H9 (cell line): Measurements from ENCODE around the gene RBFOX2. TPM values are rescaled to one million over a fixed set of nuclear protein-coding genes. Genes with fewer than 3 reads are reported as not detected.

Experiments
- DNase-seq: peaks from one replicate; pipeline ENCODE4 v3.0.0-alpha.2; 2017
- H2AFZ ChIP-seq: one replicate; pipeline ENCODE4 v1.6.1; 2013; ENCODE audit warnings: mild to moderate bottlenecking, low read length, control low read depth, moderate library complexity
- H2AK5ac ChIP-seq: 2 replicates; pipeline ENCODE4 v1.6.1; 2013; ENCODE audit warnings: low read length, control low read depth, mixed read lengths; ENCODE audit not compliant: insufficient read length
- H2BK120ac ChIP-seq: one replicate; pipeline ENCODE4 v1.6.1; 2013; ENCODE audit warnings: low read depth, mild to moderate bottlenecking, low read length, control low read depth, inconsistent platforms; ENCODE audit not compliant: poor library complexity, severe bottlenecking
- H2BK12ac ChIP-seq: 2 replicates; pipeline ENCODE4 v1.6.1; 2013; ENCODE audit warnings: low read length, control low read depth, mixed read lengths, low read depth; ENCODE audit not compliant: insufficient read length
- H2BK15ac ChIP-seq: 2 replicates; pipeline ENCODE4 v1.6.1; 2013; ENCODE audit warnings: low read depth, low read length, control low read depth
- H2BK20ac ChIP-seq: one replicate; pipeline ENCODE4 v1.6.1; 2013; ENCODE audit warnings: low read depth, mild to moderate bottlenecking, low read length, control low read depth, inconsistent platforms; ENCODE audit not compliant: poor library complexity, severe bottlenecking
- H2BK5ac ChIP-seq: 2 replicates; pipeline ENCODE4 v1.6.1; 2013; ENCODE audit warnings: low read length, control low read depth, mixed read lengths; ENCODE audit not compliant: insufficient read length
- H3K14ac ChIP-seq: 2 replicates; pipeline ENCODE4 v1.6.1; 2013; ENCODE audit warnings: low read length, control low read depth; ENCODE audit not compliant: insufficient read depth
- H3K18ac ChIP-seq: 2 replicates; pipeline ENCODE4 v1.6.1; 2013; ENCODE audit warnings: low read depth, mild to moderate bottlenecking, mixed read lengths, low read length, control low read depth; ENCODE audit not compliant: insufficient read length
- H3K23ac ChIP-seq: 2 replicates; pipeline ENCODE4 v1.6.1; 2013; ENCODE audit warnings: low read length, control low read depth, mixed read lengths, low read depth; ENCODE audit not compliant: insufficient read length
- H3K23me2 ChIP-seq: 2 replicates; pipeline ENCODE4 v1.6.1; 2013; ENCODE audit warnings: low read depth, mild to moderate bottlenecking, mixed read lengths, low read length, control low read depth; ENCODE audit not compliant: insufficient read length, poor library complexity, severe bottlenecking
- H3K27ac ChIP-seq: 2 replicates; pipeline ENCODE4 v1.5.1; 2013; ENCODE audit warnings: low read length, control low read depth, mixed read lengths, low read depth; ENCODE audit not compliant: insufficient read length
- H3K27me3 ChIP-seq: 2 replicates; pipeline ENCODE4 v1.6.1; 2013; ENCODE audit warnings: low read length, control low read depth, inconsistent platforms; ENCODE audit not compliant: insufficient read depth
- H3K4ac ChIP-seq: 2 replicates; pipeline ENCODE4 v1.6.1; 2013; ENCODE audit warnings: low read depth, mild to moderate bottlenecking, control low read depth, inconsistent platforms, low read length, moderate library complexity
- H3K4me1 ChIP-seq: 2 replicates; pipeline ENCODE4 v1.6.1; 2013; ENCODE audit warnings: low read length, control low read depth, inconsistent platforms; ENCODE audit not compliant: insufficient read depth
- H3K4me2 ChIP-seq: 2 replicates; pipeline ENCODE4 v1.6.1; 2013; ENCODE audit warnings: low read length, control low read depth, mixed read lengths; ENCODE audit not compliant: insufficient read length, insufficient read depth
- H3K56ac ChIP-seq: 2 replicates; pipeline ENCODE4 v1.6.1; 2013; ENCODE audit warnings: low read depth, mild to moderate bottlenecking, mixed read lengths, low read length, control low read depth; ENCODE audit not compliant: insufficient read length
- H3K79me1 ChIP-seq: 2 replicates; pipeline ENCODE4 v1.6.1; 2013; ENCODE audit warnings: low read depth, mild to moderate bottlenecking, moderate library complexity, low read length, control low read depth, inconsistent platforms; ENCODE audit not compliant: insufficient read depth, poor library complexity, severe bottlenecking
- H3K79me2 ChIP-seq: 2 replicates; pipeline ENCODE4 v1.6.1; 2013; ENCODE audit warnings: low read length, control low read depth, inconsistent platforms; ENCODE audit not compliant: insufficient read depth
- H3K9ac ChIP-seq: 2 replicates; pipeline ENCODE4 v1.6.1; 2013; ENCODE audit warnings: low read length, control low read depth, mixed read lengths; ENCODE audit not compliant: insufficient read length; ENCODE audit errors: extremely low read depth
- H3K9me3 ChIP-seq: one replicate; pipeline ENCODE4 v1.6.1; 2013; ENCODE audit warnings: low read depth, low read length, inconsistent platforms; ENCODE audit not compliant: control insufficient read depth
- H3T11ph ChIP-seq: one replicate; pipeline ENCODE4 v1.6.1; 2013; ENCODE audit warnings: mild to moderate bottlenecking, low read length, control low read depth, inconsistent platforms
- H4K20me1 ChIP-seq: one replicate; pipeline ENCODE4 v1.6.1; 2013; ENCODE audit not compliant: control insufficient read depth, insufficient read length, insufficient read depth
- H4K5ac ChIP-seq: 2 replicates; pipeline ENCODE4 v1.6.1; 2013; ENCODE audit warnings: low read depth, mild to moderate bottlenecking, mixed read lengths, low read length, control low read depth; ENCODE audit not compliant: insufficient read length
- H4K8ac ChIP-seq: replicated peaks from 2 replicates; pipeline ENCODE4 v1.6.1; 2013; ENCODE audit warnings: low read length, control low read depth, mixed read lengths, low read depth; ENCODE audit not compliant: insufficient read length
- H4K91ac ChIP-seq: 2 replicates; pipeline ENCODE4 v1.6.1; 2013; ENCODE audit warnings: low read depth, mild to moderate bottlenecking, moderate library complexity, mixed read lengths, low read length, control low read depth; ENCODE audit not compliant: insufficient read length
- H3K27ac Mint-ChIP-seq, 3 experiments: 2 replicates in 2 of 3; 3 replicates in 1 of 3; pipeline ENCODE4 v1.8.0; 2020 to 2021; ENCODE audit warnings: mixed read lengths in 3 of 3, mild to moderate bottlenecking in 1 of 3, moderate library complexity in 1 of 3
- H3K27me3 Mint-ChIP-seq: 2 replicates; pipeline ENCODE4 v1.8.0; 2021; ENCODE audit warnings: low read depth, mild to moderate bottlenecking, moderate library complexity, mixed read lengths
- H3K36me3 Mint-ChIP-seq, 3 experiments: 2 replicates in 2 of 3; 3 replicates in 1 of 3; pipeline ENCODE4 v1.8.0; 2020 to 2021; ENCODE audit warnings: low read depth in 3 of 3, mixed read lengths in 3 of 3; ENCODE audit not compliant: insufficient read depth in 1 of 3
- H3K4me1 Mint-ChIP-seq, 2 experiments: 2 replicates each; pipeline ENCODE4 v1.8.0; 2020; ENCODE audit warnings: mixed read lengths in 2 of 2
- H3K4me3 Mint-ChIP-seq, 2 experiments: 2 replicates in 1 of 2; 3 replicates in 1 of 2; pipeline ENCODE4 v1.8.0; 2020 to 2021; ENCODE audit warnings: mild to moderate bottlenecking in 2 of 2, mixed read lengths in 2 of 2, moderate library complexity in 1 of 2
- H3K9me3 Mint-ChIP-seq, 2 experiments: 2 replicates in 1 of 2; 3 replicates in 1 of 2; pipeline ENCODE4 v1.8.0; 2020; ENCODE audit warnings: mild to moderate bottlenecking in 2 of 2, mixed read lengths in 2 of 2, moderate library complexity in 1 of 2
- CTCF ChIP-seq: fragments of 200-600 bp; sonication (generic); conservative IDR thresholded peaks from 3 replicates; pipeline ENCODE4 v1.8.0; 2021; ENCODE audit warnings: antibody characterized with exemption, mild to moderate bottlenecking
- WGBS: extraction: QIAGEN DNeasy Blood & Tissue Kit; methylation state at CpG from one replicate; pipeline ENCODE4 v1.1.7; 2013; ENCODE audit warnings: missing lambda C conversion rate, low lambda C conversion rate, mixed read lengths; ENCODE audit not compliant: insufficient read length; ENCODE audit errors: extremely low coverage; 5-methylcytosine and 5-hydroxymethylcytosine counted together
- total RNA-seq: library from RNA; stranded (reverse); gene quantifications from 2 replicates; pipeline ENCODE4 v1.2.1, GENCODE V29; 2021

RBFOX2 gene
- total RNA-seq, 1 experiment from 2014 or later = 84.7 TPM

- H2AK5ac ChIP-seq = no peak overlapping the region
- no peak overlapping the region for H2BK5ac ChIP-seq
- H4K8ac ChIP-seq = no peak overlapping the region
- no peak overlapping the region for H3K4me2 ChIP-seq
- no peak for TF ChIP-seq CTCF
- peaks cover 10% of the 10 kb centered on the region; the same call in 1 of the 2 replicates for H3K79me2 ChIP-seq
- no peak for DNase-seq
- H3K9me3 Mint-ChIP-seq = no peaks in the 10 kb centered on the region
- H3K4me1 ChIP-seq = peaks cover 3% of the 10 kb centered on the region; the same call in 1 of the 2 replicates
- H2BK15ac ChIP-seq = no peak overlapping the region
- no peak overlapping the region for H2BK12ac ChIP-seq
- no peak overlapping the region for H2BK120ac ChIP-seq
- H3K23ac ChIP-seq = no peak overlapping the region
- H2BK20ac ChIP-seq = no peak overlapping the region
- H3K14ac ChIP-seq = no peak overlapping the region
- no peaks in the 10 kb centered on the region for H3K23me2 ChIP-seq
- no peak overlapping the region for H4K5ac ChIP-seq
- WGBS = no CpG with 5 or more reads among the region's 2 CpGs
- H3K79me1 ChIP-seq = peaks cover 11% of the 10 kb centered on the region
- no peak overlapping the region for H3K27ac Mint-ChIP-seq
- H3K4me3 Mint-ChIP-seq = no peak overlapping the region
- H3T11ph ChIP-seq = no peak overlapping the region
- no peak overlapping the region for H3K9ac ChIP-seq
- H3K36me3 Mint-ChIP-seq = peaks cover 0 to 8% (median 1%) of the 10 kb centered on the region in 3 experiments; a peak in 2 of 7 replicates
- H3K27me3 Mint-ChIP-seq = no peaks in the 10 kb centered on the region
- no peak overlapping the region for H3K27ac ChIP-seq
- no peaks in the 10 kb centered on the region for H4K20me1 ChIP-seq
- H2AFZ ChIP-seq = no peak overlapping the region
- no peak overlapping the region for H3K56ac ChIP-seq
- peaks cover 25 to 28% of the 10 kb centered on the region in 2 experiments for H3K4me1 Mint-ChIP-seq
- H4K91ac ChIP-seq = no peak overlapping the region
- no peaks in the 10 kb centered on the region for H3K27me3 ChIP-seq
- H3K9me3 ChIP-seq = no peaks in the 10 kb centered on the region
- H3K4ac ChIP-seq = no peak overlapping the region
- H3K18ac ChIP-seq = no peak overlapping the region
Observed at GRCh38 chr22:35824256-35824655, 204.4 kb downstream of the RBFOX2 start.
